CD4-positive, alpha-beta T cell treated with Interleukin-6 at 100 ng/mL for 8 hours (primary cell): ENCODE measurements around the gene EVI5L.
A peak's percentile ranks its signal among the peaks of the same experiment; 100 is the strongest.
"Not testable (repeated sequence)": the region's sequence is repeated elsewhere in the genome, so short reads cannot be mapped to it uniquely, and the experiment has no call there.

ENCODE experiments used
- DNase-seq: peaks from one replicate; pipeline ENCODE4 v3.0.0-alpha.2; 2020; ENCODE audit warnings: mixed read lengths, low spot score

EVI5L gene

GRCh38 chr19:7846155-7846646 is 16.2 kb downstream of the EVI5L start:
- no peak for DNase-seq

GRCh38 chr19:7847664-7848063 is 17.6 kb downstream of the EVI5L start:
- no peak for DNase-seq

- no peak for DNase-seq
Observed at GRCh38 chr19:7848779-7849457, 18.9 kb downstream of the EVI5L start.

- no peak for DNase-seq
Observed at GRCh38 chr19:7849631-7849999, 19.6 kb downstream of the EVI5L start.

GRCh38 chr19:7850000-7850813 is 20.2 kb downstream of the EVI5L start:
- DNase-seq, result no peak

GRCh38 chr19:7850945-7851622 is 21.1 kb downstream of the EVI5L start:
- DNase-seq, result no peak

- no peak for DNase-seq
Observed at GRCh38 chr19:7851623-7852500, 21.8 kb downstream of the EVI5L start.

GRCh38 chr19:7852851-7853769 is 23.1 kb downstream of the EVI5L start:
- peak; percentile 48 for DNase-seq

- DNase-seq, result no peak
Observed at GRCh38 chr19:7853770-7854128, 23.7 kb downstream of the EVI5L start.

GRCh38 chr19:7855426-7856108 is 25.5 kb downstream of the EVI5L start:
- DNase-seq, result no peak

- DNase-seq, result no peak
Observed at GRCh38 chr19:7856109-7856591, 26.1 kb downstream of the EVI5L start.

GRCh38 chr19:7856679-7857663 is 27.0 kb downstream of the EVI5L start:
- DNase-seq, result no peak

- DNase-seq, result no peak
Observed at GRCh38 chr19:7857727-7858108, 27.7 kb downstream of the EVI5L start.

- no peak for DNase-seq
Observed at GRCh38 chr19:7858109-7858770, 28.2 kb downstream of the EVI5L start.

- DNase-seq, result not testable (repeated sequence)
Observed at GRCh38 chr19:7859087-7859486, 29.1 kb downstream of the EVI5L start.

GRCh38 chr19:7859831-7860713 is 30.1 kb downstream of the EVI5L start:
- no peak for DNase-seq
